Prostate gland (tissue), 2 donors: ENCODE results near the gene TESK2.

ENCODE experiments used
- POLR2A ChIP-seq: fragments of 450-650 bp; IDR thresholded peaks from one replicate; pipeline ENCODE4 v1.6.1; 2016; ENCODE audit warnings: antibody characterized with exemption, mild to moderate bottlenecking
- POLR2AphosphoS5 ChIP-seq: sonication (generic); formaldehyde crosslinking; IDR thresholded peaks from one replicate; pipeline ENCODE4 v1.6.1; 2017; ENCODE audit warnings: antibody characterized with exemption
- TF ChIP-seq, protein P1 (sequence below), 4 experiments: fragments of 200-600 bp in 2 of 4; fragments of 450-650 bp in 2 of 4; sonication (generic) in 2 of 4; IDR thresholded peaks; 1 replicate in 3 of 4; 2 replicates in 1 of 4; pipeline ENCODE4 v1.5.1; 2016 to 2019; ENCODE audit warnings: antibody characterized with exemption in 4 of 4, mild to moderate bottlenecking in 2 of 4, moderate library complexity in 2 of 4

DNA sequence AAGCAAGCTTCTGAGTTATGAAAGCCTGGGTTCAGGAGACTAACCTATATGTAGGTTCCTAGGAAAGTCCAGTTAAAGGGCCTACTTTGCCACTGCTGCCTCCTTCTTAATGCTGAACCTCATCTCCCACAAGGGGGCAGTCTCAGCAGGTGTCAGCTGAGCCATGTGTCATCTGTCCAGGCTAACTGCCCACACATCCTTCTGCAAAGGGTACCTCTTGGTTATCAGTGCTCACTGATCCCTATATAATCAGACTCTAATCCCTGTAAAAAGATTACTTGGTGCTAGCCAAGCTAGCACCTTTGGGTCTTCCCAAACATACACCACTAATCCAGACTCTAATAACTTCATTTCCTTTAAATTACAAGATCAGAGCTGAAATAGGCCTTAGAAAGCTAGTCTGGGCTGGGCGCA is 21.7 kb upstream of the TESK2 start:
- TF ChIP-seq, protein P1, sequence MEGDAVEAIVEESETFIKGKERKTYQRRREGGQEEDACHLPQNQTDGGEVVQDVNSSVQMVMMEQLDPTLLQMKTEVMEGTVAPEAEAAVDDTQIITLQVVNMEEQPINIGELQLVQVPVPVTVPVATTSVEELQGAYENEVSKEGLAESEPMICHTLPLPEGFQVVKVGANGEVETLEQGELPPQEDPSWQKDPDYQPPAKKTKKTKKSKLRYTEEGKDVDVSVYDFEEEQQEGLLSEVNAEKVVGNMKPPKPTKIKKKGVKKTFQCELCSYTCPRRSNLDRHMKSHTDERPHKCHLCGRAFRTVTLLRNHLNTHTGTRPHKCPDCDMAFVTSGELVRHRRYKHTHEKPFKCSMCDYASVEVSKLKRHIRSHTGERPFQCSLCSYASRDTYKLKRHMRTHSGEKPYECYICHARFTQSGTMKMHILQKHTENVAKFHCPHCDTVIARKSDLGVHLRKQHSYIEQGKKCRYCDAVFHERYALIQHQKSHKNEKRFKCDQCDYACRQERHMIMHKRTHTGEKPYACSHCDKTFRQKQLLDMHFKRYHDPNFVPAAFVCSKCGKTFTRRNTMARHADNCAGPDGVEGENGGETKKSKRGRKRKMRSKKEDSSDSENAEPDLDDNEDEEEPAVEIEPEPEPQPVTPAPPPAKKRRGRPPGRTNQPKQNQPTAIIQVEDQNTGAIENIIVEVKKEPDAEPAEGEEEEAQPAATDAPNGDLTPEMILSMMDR (IDR thresholded peaks at IDR 0.05) = peak; percentile 24 to 71 (median 67)
- TF ChIP-seq POLR2A (no peak), POLR2AphosphoS5 (peak; percentile 33)
